ENCODE measurements around the gene RNASE13. TPM values are rescaled to one million over a fixed set of nuclear protein-coding genes. Genes with fewer than 3 reads are reported as not detected.
"Not testable (repeated sequence)": the region's sequence is repeated elsewhere in the genome, so short reads cannot be mapped to it uniquely, and the experiment has no call there.

Gene RNASE13
- total and polyA plus RNA-seq, 2 experiments from 2014 or later = not detected

DNA sequence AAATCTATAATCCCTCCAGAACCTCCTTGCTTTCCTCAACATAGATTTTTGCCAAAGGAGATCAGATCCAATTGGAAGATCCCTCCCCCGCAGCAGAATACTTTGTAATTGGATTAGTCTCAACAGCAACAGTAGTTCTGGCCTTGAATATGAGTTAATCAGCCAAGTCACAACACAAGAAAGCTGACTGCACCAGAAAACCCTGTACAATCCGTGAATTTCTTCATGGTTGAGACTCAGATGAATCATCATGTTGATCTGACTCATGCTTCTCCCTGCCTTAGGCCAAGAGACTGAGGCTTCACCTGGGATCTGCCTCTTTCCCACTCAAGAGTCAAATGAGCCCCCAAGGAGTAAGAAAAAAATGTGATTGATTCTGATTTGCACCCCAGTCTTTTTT lies 47.8 kb downstream of the RNASE13 start:
- H2AFZ ChIP-seq = no peak overlapping the region
- H3K36me3 ChIP-seq (ENCODE audit: insufficient read depth) = no peaks in the 10 kb centered on the region
- H3K4me3 ChIP-seq = no peak overlapping the region
- peaks cover 6% of the 10 kb centered on the region for H3K36me3 Mint-ChIP-seq (ENCODE audit: low read depth)
- peaks cover 6% of the 10 kb centered on the region for H3F3A ChIP-seq (replicated peaks; ENCODE audit: low read depth)
- no peaks in the 10 kb centered on the region; the same call in 2 of the 3 replicates for H3K9me3 Mint-ChIP-seq
- H3K4me3 Mint-ChIP-seq = no peak overlapping the region
- H3K27me3 ChIP-seq (ENCODE audit: insufficient read depth) = no peaks in the 10 kb centered on the region
- peaks cover 18% of the 10 kb centered on the region for H3K79me2 ChIP-seq (replicated peaks; ENCODE audit: insufficient read depth)
- DNase-seq (ENCODE audit: low spot score) (no peak), ATAC-seq (no peak)
- H3K27me3 Mint-ChIP-seq (ENCODE audit: insufficient read depth, low read depth, poor library complexity) = no peaks in the 10 kb centered on the region
- H3K27ac Mint-ChIP-seq = no peak overlapping the region
- TF ChIP-seq EZH2 (IDR thresholded peaks at IDR 0.05; ENCODE audit: low read depth, unreplicated experiment) (no peak), POLR2AphosphoS5 (IDR thresholded peaks at IDR 0.05; ENCODE audit: low read depth) (no peak), STAT1 (IDR thresholded peaks at IDR 0.05; ENCODE audit: unreplicated experiment) (no peak), REST (IDR thresholded peaks at IDR 0.05; ENCODE audit: unreplicated experiment) (no peak)
- TF ChIP-seq, protein P1, sequence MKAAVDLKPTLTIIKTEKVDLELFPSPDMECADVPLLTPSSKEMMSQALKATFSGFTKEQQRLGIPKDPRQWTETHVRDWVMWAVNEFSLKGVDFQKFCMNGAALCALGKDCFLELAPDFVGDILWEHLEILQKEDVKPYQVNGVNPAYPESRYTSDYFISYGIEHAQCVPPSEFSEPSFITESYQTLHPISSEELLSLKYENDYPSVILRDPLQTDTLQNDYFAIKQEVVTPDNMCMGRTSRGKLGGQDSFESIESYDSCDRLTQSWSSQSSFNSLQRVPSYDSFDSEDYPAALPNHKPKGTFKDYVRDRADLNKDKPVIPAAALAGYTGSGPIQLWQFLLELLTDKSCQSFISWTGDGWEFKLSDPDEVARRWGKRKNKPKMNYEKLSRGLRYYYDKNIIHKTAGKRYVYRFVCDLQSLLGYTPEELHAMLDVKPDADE (IDR thresholded peaks at IDR 0.05) = no peak
- H3K27ac ChIP-seq (ENCODE audit: low read depth) = no peak overlapping the region
- H3K4me2 ChIP-seq = no peak overlapping the region
- H3K4me1 ChIP-seq (ENCODE audit: insufficient read depth) = peaks cover 13% of the 10 kb centered on the region
- H3K4me1 Mint-ChIP-seq = peaks cover 10% of the 10 kb centered on the region
- H3K9me2 ChIP-seq (ENCODE audit: insufficient read depth) = peaks cover 17% of the 10 kb centered on the region; the same call in 1 of the 2 replicates
- peaks cover 12% of the 10 kb centered on the region; the same call in 1 of the 2 replicates for H4K20me1 ChIP-seq (replicated peaks; ENCODE audit: insufficient read depth)

- H3K27ac Mint-ChIP-seq; H3K4me3 ChIP-seq; H3K4me1 Mint-ChIP-seq; H3K36me3 Mint-ChIP-seq (ENCODE audit: low read depth); H3K27me3 ChIP-seq (ENCODE audit: insufficient read depth); H3K9me3 Mint-ChIP-seq; H3K79me2 ChIP-seq (replicated peaks; ENCODE audit: insufficient read depth); H3K36me3 ChIP-seq (ENCODE audit: insufficient read depth); H3K4me1 ChIP-seq (ENCODE audit: insufficient read depth); H4K20me1 ChIP-seq (replicated peaks; ENCODE audit: insufficient read depth); H2AFZ ChIP-seq; H3K27me3 Mint-ChIP-seq (ENCODE audit: insufficient read depth, low read depth, poor library complexity); H3K4me3 Mint-ChIP-seq; H3F3A ChIP-seq (replicated peaks; ENCODE audit: low read depth); H3K4me2 ChIP-seq; DNase-seq (ENCODE audit: low spot score); ATAC-seq; H3K27ac ChIP-seq (ENCODE audit: low read depth): not testable (repeated sequence)
- H3K9me2 ChIP-seq (ENCODE audit: insufficient read depth) = peaks cover 17% of the 10 kb centered on the region; the same call in 1 of the 2 replicates
Observed at GRCh38 chr14:20985650-20986049, 49.0 kb downstream of the RNASE13 start.

Small RNA genes within 50 kb of the gene (microRNA-seq; reads per million reads assigned to microRNA genes)
- gene MIR6717 = not detected

Other genes with a start within 250 kb of the RNASE13 start
- gene RNASE1, start 232.0 kb downstream of the RNASE13 start, total RNA-seq (2014; rRNA removed; shearing (Covaris generic)) = 0.56 TPM in 1 of 2 replicates, not detected in the other
- 1.7 and 2.0 TPM in 2 replicates for gene RNASE1, start 232.0 kb downstream of the RNASE13 start, polyA plus RNA-seq (2016; fragmentation: Nextera tagmentation; extraction: Ambion mirVana)
- not detected in 2 replicates for gene RNASE3, start 143.4 kb downstream of the RNASE13 start, total RNA-seq (2014; rRNA removed; shearing (Covaris generic))
- not detected in 2 replicates for gene RNASE3, start 143.4 kb downstream of the RNASE13 start, polyA plus RNA-seq (2016; fragmentation: Nextera tagmentation; extraction: Ambion mirVana)
- gene RNASE2, start 79.3 kb downstream of the RNASE13 start, total RNA-seq (2014; rRNA removed; shearing (Covaris generic)) = not detected in 2 replicates
- gene RNASE2, start 79.3 kb downstream of the RNASE13 start, polyA plus RNA-seq (2016; fragmentation: Nextera tagmentation; extraction: Ambion mirVana) = not detected in 2 replicates
- gene METTL17, start 44.8 kb downstream of the RNASE13 start, total RNA-seq (2014; rRNA removed; shearing (Covaris generic)) = 156 and 163 TPM in 2 replicates
- 74.9 and 77.7 TPM in 2 replicates for gene METTL17, start 44.8 kb downstream of the RNASE13 start, polyA plus RNA-seq (2016; fragmentation: Nextera tagmentation; extraction: Ambion mirVana)
- not detected in 2 replicates for gene SLC39A2, start 35.5 kb downstream of the RNASE13 start, total RNA-seq (2014; rRNA removed; shearing (Covaris generic))
- not detected in 2 replicates for gene SLC39A2, start 35.5 kb downstream of the RNASE13 start, polyA plus RNA-seq (2016; fragmentation: Nextera tagmentation; extraction: Ambion mirVana)
- gene NDRG2, start 9.7 kb downstream of the RNASE13 start, total RNA-seq (2014; rRNA removed; shearing (Covaris generic)) = 15.2 and 20.6 TPM in 2 replicates
- 8.8 and 10.5 TPM in 2 replicates for gene NDRG2, start 9.7 kb downstream of the RNASE13 start, polyA plus RNA-seq (2016; fragmentation: Nextera tagmentation; extraction: Ambion mirVana)
- not detected in 2 replicates for gene TPPP2, start 4.6 kb downstream of the RNASE13 start, total RNA-seq (2014; rRNA removed; shearing (Covaris generic))
- gene TPPP2, start 4.6 kb downstream of the RNASE13 start, polyA plus RNA-seq (2016; fragmentation: Nextera tagmentation; extraction: Ambion mirVana) = not detected in 2 replicates
- gene RNASE7, start 7.6 kb upstream of the RNASE13 start, total RNA-seq (2014; rRNA removed; shearing (Covaris generic)) = not detected in 2 replicates
- not detected in 2 replicates for gene RNASE7, start 7.6 kb upstream of the RNASE13 start, polyA plus RNA-seq (2016; fragmentation: Nextera tagmentation; extraction: Ambion mirVana)
- gene RNASE8, start 23.0 kb upstream of the RNASE13 start, total RNA-seq (2014; rRNA removed; shearing (Covaris generic)) = not detected in 2 replicates
- not detected in 2 replicates for gene RNASE8, start 23.0 kb upstream of the RNASE13 start, polyA plus RNA-seq (2016; fragmentation: Nextera tagmentation; extraction: Ambion mirVana)
- 38.6 and 44.6 TPM in 2 replicates for gene ARHGEF40, start 35.5 kb upstream of the RNASE13 start, total RNA-seq (2014; rRNA removed; shearing (Covaris generic))
- gene ARHGEF40, start 35.5 kb upstream of the RNASE13 start, polyA plus RNA-seq (2016; fragmentation: Nextera tagmentation; extraction: Ambion mirVana) = 17.7 and 21.5 TPM in 2 replicates
- 148 and 153 TPM in 2 replicates for gene ZNF219, start 63.8 kb upstream of the RNASE13 start, total RNA-seq (2014; rRNA removed; shearing (Covaris generic))
- gene ZNF219, start 63.8 kb upstream of the RNASE13 start, polyA plus RNA-seq (2016; fragmentation: Nextera tagmentation; extraction: Ambion mirVana) = 35.5 and 37.7 TPM in 2 replicates
- 0.59 TPM in 1 of 2 replicates, not detected in the other for gene TMEM253, start 66.3 kb upstream of the RNASE13 start, total RNA-seq (2014; rRNA removed; shearing (Covaris generic))
- gene TMEM253, start 66.3 kb upstream of the RNASE13 start, polyA plus RNA-seq (2016; fragmentation: Nextera tagmentation; extraction: Ambion mirVana) = 0.95 and 2.7 TPM in 2 replicates
- not detected in 2 replicates for gene OR5AU1, start 121.3 kb upstream of the RNASE13 start, total RNA-seq (2014; rRNA removed; shearing (Covaris generic))
- gene OR5AU1, start 121.3 kb upstream of the RNASE13 start, polyA plus RNA-seq (2016; fragmentation: Nextera tagmentation; extraction: Ambion mirVana) = not detected in 2 replicates
- 1,259 and 1,323 TPM in 2 replicates for gene HNRNPC, start 234.6 kb upstream of the RNASE13 start, total RNA-seq (2014; rRNA removed; shearing (Covaris generic))
- 1,257 and 1,296 TPM in 2 replicates for gene HNRNPC, start 234.6 kb upstream of the RNASE13 start, polyA plus RNA-seq (2016; fragmentation: Nextera tagmentation; extraction: Ambion mirVana)
- 0.93 and 1.6 TPM in 2 replicates for gene RPGRIP1, start 245.3 kb upstream of the RNASE13 start, total RNA-seq (2014; rRNA removed; shearing (Covaris generic))
- 0.24 and 0.26 TPM in 2 replicates for gene RPGRIP1, start 245.3 kb upstream of the RNASE13 start, polyA plus RNA-seq (2016; fragmentation: Nextera tagmentation; extraction: Ambion mirVana)